GM19455 (cell line): Measurements from ENCODE around the gene NFKBIL1.
A peak's percentile ranks its signal among the peaks of the same experiment; 100 is the strongest.
"Not testable (repeated sequence)": the region's sequence is repeated elsewhere in the genome, so short reads cannot be mapped to it uniquely, and the experiment has no call there.

Experiments used
- ATAC-seq: cut with Tn5 transposase; IDR thresholded peaks from one replicate; pipeline ENCODE4 v1.9.1; 2021; ENCODE audit not compliant: unreplicated experiment

NFKBIL1 gene

DNA sequence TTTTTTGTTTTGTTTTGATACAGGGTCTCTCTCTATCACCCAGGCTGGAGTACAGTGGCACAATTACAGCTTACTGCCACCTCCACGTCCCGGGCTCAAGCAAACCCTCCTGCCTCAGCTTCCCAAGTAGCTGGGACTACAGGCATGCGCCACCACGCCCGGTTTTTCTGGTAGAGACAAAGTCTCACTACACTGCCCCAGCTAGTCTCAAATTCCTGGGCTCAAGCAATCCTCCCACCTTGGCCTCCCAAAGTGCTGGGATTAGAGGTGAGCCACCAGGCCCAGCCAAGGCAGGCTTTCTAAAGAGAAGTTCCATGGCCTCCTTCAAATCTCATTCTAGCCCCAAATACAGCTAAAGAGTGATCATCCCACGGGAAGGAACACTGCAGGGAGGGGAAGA lies 13.4 kb upstream of the NFKBIL1 start:
- no peak for ATAC-seq

DNA sequence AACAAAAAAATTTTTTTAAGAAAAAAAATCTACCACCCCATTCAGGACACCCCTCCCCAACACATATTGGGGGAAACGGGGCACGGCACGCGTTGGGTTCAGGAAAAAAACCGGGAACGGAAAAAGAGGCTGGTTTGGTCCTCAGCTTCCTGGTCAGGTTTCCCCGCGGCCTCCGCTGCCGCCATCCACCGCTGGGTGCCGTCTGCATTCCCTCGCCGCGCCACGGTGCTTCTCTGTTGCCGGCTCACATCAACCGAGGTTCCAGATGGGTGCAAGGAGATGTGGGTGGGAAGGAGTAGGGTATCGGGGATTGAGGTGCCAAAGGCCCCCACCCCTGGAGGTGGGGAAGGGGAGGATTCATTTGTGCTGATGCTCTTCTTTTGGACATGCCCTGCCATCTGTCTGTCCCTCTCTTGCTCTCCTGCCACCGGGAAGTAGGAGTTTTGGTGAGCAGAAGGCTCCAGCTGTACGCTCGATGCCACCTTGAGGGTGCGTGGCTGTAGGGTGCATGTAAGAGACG lies 12.8 kb upstream of the NFKBIL1 start:
- ATAC-seq: no peak

DNA sequence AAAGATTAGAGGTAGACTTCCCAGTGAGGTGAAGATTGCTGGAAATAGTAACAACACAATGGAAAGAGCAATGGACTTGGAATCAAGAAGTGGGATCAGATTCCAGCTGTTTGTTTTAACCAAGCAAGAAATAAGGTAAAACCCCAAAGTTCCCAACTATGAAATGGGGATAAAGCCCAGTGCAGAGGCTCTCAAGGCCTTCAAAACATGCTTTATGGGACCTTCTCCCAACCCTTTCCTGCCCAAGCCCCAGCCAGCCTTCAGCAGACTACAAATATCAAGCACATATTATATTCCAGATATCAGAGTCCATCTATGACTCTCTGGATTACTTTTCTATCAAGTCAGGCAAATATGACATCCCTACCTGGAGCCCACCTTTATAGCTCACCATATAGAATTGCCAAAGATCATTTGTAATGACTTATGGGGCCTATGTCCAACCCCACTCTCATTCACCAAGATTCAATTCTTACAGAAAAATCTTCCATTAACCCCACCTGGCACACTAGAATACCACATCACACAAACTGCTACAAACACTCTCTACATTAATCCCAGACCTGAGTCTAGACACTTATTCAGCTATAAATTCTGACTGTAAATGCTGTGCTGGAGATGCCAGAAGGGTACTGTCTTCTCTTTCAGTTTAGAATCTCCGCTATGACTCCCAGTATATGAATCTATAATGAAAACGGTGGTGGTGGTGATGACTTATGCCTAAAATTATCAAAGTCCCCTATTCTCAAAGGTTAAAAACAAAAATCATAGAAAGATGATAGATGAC lies 11.7 kb upstream of the NFKBIL1 start:
- ATAC-seq: no peak

GRCh38 chr6:31538805-31539400 lies 8.5 kb upstream of the NFKBIL1 start:
- no peak for ATAC-seq

DNA sequence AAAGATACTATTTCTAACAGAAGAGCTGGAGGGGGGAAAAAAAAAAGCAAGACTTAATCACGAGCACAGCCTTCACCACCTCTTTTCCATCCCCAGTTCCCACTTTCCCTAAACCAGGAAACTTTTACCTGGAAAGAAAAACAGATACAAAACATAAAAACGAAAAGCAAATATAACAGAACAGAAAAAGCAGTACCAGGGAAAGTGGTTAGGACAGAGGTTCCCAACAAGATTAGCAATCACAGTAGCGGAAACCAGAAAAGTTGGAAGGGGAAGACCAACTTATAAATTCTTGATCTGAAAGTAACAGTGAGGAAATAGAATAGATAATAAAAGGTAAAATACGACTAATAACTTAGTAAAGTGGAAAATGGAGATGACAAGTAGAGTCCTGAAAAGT lies 6.8 kb upstream of the NFKBIL1 start:
- no peak for ATAC-seq

DNA sequence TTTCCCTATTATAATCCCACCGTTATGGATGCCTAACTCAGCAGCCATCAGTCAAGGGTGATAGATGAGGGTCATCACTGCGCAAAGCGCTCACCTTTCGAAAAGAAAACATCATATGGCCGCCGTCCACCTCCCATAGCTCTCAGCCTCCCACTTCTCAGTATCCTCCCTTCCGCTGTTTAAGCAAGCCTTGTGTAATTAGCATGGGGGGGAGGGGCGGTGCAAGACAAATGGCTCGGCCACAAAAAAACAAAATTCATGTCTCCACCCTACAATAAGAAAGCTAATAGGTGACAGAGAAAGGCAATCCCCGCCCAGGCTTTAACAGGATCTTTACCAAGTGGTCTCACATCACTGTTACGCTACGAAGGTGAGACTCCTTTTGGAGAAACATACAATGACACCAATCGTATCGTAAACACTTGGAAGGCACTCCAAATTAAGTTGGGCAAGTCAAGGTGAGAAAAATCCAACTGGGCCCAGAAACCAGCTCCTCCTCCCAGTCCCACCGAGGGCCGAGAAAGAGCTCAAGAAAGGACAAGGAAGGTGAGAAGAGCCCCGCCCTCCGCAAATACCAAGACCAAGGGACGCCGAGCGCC lies 6.2 kb upstream of the NFKBIL1 start:
- ATAC-seq: no peak

- peak; percentile 70 for ATAC-seq
These were observed 5.5 kb upstream of the NFKBIL1 start, which contains the start of gene DDX39B for GRCh38 chr6:31541658-31542521. DDX39B (minus strand) TSS chr6:31542003; CDS start chr6:31540532, 1,471 bp downstream.

- ATAC-seq: no peak
These were observed 3.8 kb upstream of the NFKBIL1 start for GRCh38 chr6:31543639-31544038.

DNA sequence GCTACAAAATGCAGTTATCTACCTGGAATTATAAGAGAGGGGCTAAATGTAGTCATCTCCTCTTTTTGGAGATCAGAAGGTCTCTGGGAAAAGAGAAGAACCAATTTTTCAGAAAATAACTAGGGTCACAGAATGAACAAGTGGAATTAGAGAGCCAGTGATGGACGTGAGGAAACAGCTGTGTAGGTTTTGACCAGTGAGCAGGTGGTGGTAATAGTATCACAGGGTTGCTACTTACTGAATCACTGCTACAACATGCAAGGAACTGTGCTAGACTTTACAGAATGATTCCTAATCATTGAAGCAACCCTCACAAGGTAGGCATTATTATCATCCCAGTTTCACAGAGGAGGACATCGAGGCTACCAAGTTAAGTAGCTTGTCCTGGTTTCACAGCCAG lies 2.7 kb upstream of the NFKBIL1 start:
- ATAC-seq: no peak

DNA sequence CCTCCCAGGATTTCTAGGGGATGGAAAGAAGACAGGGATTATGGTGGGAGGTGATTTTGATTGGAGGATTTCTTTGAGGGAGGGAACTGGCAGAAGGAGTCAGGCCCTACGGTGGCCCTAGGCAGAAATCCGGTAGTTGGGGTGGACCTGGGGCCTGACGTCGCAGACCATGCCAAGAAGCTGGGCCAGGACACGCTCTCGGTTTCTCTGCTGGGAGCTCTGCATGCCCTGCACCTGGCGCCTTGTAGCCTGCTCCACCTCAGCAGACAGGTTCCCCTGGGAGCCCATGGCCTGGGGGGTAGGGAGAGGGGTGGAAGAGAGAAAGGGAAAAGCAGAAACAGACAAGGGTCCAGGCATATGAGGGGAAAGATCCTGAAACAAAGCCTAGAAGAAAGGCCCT lies 2.1 kb upstream of the NFKBIL1 start:
- ATAC-seq: no peak

GRCh38 chr6:31546339-31546957 lies 960 bp upstream of the NFKBIL1 start, which contains the start of gene ATP6V1G2:
ATP6V1G2 (minus strand) TSS chr6:31546608; CDS start chr6:31546559, 49 bp downstream.
- ATAC-seq: no peak

GRCh38 chr6:31547727-31548543 lies 527 bp downstream of the NFKBIL1 start:
- no peak for ATAC-seq

DNA sequence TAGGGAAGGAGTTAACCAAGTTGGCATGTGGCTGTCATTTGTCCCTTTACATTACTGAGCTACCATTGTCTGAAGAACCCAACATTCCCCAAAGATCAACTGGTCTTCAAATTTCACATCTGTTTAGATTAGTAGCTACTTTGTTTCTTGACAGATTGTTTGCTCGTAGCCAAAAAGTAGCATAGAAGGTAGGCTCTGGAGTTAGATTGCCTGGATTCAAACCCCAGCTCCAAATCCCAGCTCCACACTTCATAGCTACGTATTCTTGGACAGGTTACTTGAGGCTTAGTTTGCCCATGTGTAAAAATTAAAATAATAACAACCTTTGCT lies 1.1 kb downstream of the NFKBIL1 start:
- ATAC-seq: no peak

DNA sequence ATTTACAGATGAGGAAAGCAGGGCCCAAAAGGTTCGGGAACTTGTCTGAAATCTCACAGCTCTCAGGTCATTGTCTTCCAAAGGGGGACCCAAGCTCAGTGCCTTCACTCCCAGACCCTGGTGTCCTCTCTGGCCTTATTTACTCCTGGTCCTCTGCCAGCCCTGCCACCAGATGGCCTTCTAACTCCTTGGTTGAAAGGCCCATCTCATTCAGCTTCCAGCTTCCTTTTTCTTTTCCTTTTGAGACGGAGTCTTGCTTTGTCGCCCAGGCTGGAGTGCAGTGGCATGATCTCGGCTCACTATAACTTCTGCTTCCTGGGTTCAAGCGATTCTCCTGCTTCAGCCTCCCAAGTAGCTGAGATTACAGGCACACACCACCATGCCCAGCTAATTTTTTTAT lies 4.0 kb downstream of the NFKBIL1 start:
- ATAC-seq: not testable (repeated sequence)

- ATAC-seq: no peak
These were observed 8.9 kb downstream of the NFKBIL1 start for GRCh38 chr6:31556307-31556706.

GRCh38 chr6:31557443-31558317 lies 10.3 kb downstream of the NFKBIL1 start:
- no peak for ATAC-seq

DNA sequence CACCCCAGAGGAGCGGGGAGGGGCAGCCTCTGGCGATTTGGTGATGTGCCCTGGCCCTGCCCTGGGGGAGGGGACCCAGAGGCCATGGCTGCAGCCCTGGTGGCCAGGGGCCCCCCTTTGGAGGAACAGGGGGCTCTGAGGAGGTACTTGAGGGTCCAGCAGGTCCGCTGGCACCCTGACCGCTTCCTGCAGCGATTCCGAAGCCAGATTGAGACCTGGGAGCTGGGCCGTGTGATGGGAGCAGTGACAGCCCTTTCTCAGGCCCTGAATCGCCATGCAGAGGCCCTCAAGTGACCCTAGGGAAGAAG lies 10.9 kb downstream of the NFKBIL1 start:
- ATAC-seq: no peak

DNA sequence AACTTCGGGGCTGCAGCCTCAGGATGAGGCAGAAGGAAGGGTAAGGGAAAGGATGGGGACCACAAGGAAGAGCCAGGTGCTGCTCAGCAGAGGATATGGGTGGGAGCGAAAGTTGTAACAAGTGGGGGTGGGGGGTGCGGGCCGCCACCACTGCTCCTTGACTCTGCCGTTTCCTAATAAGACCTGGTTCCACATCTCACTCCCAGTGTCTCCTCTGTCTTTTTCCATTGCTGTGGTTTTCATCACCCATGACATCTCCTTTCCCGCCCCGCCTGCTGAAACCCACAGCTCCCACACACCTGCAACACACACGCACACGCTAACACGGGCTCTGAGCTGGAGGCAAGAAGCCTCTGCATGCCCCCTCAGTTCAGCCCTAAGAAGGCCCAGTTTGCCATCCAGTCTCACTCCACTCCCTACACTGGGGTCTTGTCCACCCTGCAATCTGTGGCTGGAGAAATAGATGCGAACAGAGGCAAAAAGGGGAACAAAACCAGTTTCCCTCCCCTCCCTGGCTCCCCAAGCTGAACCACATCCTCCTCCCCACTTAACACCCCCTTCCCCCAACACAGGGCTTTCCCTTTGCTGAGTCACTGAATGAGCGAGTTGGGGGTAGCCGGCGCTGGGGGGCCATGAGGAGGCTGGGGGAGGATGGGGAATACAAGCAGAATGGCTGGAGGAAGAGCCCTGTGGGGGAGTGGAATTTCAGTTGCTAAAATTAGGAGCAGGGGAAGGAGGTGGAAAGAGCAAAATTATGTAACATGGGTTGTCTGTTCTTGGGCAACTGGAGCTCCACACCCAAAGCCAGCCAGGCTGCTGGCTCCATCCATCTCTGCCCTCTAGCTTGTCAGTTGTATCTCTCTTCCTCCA lies 11.5 kb downstream of the NFKBIL1 start:
- no peak for ATAC-seq
